Activated gamma-delta T cell (primary cell): ENCODE results near the gene CELSR1.

Source experiments
- DNase-seq: peaks from one replicate; lab custom pipeline; 2025; lab: John Stamatoyannopoulos, UW

CELSR1 gene

GRCh38 chr22:46574993-46575910 lies 37.8 kb upstream of the CELSR1 start:
- DNase-seq, result no peak

- no peak for DNase-seq
These were observed 37.1 kb upstream of the CELSR1 start for GRCh38 chr22:46574438-46574992.

DNA sequence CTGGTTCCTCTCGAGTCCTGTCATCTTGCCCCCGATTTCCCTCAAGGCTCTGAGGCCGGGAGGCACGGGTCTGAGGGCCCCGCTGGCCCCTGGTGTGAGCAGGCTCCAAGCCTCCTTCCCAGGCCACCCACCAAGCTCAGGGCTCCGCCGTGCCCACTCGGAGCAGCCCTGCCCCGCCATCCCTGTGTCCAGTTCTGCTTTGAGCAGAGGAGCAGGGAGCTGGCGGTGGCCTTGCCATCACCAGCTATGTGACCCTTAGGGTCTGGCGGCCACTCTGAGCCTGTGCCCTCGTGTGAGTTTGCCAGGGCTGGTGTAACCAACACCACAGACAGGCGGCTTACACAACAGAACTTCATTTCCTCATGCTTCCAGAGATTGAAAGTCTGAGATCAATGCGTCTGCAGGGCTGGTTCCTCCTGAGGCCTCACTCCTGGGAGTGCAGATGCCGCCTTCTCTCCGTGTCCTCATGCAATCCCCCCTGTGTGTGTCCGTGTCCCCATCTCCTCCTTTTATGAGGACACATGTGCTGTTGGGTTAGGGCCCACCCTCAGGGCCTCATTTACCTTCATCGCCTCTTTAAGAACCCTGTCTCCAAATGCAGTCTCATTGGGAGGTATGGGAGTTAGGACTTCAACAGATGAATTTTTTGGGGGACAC lies 36.5 kb upstream of the CELSR1 start:
- no peak for DNase-seq

- no peak for DNase-seq
These were observed 35.7 kb upstream of the CELSR1 start for GRCh38 chr22:46572911-46573780.

DNA sequence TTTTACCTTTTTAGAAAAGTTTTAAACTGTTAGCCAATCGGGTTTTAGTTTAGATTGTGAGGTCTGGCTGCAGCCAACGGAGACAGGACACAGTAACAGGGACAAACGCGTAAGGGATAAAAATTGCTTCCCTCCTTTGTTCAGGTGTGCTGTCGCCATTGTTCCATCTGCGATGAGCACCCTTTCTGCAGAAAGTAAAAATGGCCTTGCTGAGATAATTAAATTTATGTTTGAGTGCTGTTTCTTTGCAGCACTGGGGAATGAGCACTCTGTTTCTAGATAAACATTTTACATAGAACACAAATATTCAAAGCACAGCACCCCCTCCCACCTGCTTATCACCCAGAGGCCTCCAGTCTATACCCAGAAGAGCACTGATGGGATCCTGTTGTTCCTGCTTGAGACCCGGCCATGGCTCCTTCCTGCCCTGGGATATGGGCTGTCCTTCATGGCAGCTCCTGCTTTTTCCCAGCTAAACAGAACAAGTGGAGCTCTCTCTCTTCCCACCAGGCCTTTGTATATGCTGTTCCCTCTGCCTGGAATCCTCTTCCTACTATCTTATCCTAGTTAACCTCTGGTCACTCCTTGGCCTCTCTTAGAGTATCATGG lies 34.3 kb upstream of the CELSR1 start:
- DNase-seq, result no peak

- DNase-seq, result no peak
These were observed 32.7 kb upstream of the CELSR1 start for GRCh38 chr22:46569848-46570695.

- no peak for DNase-seq
These were observed 31.8 kb upstream of the CELSR1 start for GRCh38 chr22:46569055-46569847.

DNA sequence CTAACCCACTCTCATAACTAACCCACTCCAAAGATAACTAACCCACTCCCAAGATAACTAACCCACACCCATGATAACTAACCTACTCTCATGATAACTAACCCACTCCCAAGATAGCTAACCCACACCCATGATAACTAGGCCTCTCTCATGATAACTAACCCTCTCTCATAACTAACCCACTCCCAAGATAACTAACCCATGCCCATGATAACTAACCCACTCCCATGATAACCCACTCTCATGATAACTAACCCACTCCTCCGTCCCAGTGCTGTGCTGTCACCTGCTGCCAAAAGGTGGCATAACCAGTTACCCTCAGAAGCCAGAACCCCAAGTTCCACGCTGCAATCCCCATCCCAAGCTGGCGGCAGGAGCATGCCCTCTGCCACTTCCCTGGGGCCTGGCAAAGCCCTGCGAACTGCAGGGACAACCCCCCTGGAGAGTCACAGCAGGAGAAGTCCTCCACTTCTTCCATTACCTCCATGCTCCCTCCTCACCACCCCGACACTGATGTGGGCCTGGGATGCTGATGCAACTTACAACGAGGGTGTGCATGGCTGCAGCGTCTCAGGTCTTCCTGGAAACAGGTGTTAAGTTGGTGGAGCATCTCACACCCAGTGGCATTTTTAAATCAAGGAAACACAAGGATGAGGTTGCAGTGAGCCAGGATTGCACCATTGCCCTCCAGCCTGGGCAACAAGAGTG lies 30.8 kb upstream of the CELSR1 start:
- no peak for DNase-seq

- no peak for DNase-seq
These were observed 30.1 kb upstream of the CELSR1 start for GRCh38 chr22:46567471-46567870.

DNA sequence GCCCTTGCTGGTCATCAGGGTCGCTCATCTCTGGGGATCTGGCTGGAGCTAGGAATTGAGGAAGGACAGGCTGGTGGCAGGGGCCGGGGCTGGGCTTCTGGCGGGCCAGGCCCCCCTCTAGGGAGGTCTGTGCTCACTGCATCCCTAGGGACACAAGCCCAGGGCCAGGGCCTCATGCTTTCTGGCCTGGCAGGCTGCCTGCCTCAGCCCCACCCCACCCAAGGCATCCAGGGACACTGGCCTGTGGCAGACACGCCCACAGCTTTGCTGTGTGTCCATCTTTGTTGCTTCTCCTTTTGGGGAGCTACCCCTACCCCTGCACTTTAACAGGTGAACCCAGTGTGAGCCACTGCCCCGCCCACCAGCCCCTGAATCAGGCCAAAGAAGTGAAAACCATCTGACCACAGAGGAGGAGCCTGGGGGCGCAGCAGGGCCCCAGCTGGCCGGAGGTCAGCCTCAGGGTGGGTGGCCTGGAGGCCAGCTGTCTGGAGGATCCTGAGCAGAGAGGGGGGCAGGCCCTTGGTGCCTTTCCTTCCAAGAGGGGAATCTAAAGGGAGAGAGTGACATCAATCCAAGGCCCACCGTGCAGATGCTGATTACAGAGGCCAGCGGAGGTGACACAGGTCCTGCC lies 26.8 kb upstream of the CELSR1 start:
- no peak for DNase-seq

- DNase-seq, result peak; percentile 36
These were observed 26.1 kb upstream of the CELSR1 start for GRCh38 chr22:46563381-46564083.

- no peak for DNase-seq
These were observed 24.1 kb upstream of the CELSR1 start for GRCh38 chr22:46561435-46561905.

DNA sequence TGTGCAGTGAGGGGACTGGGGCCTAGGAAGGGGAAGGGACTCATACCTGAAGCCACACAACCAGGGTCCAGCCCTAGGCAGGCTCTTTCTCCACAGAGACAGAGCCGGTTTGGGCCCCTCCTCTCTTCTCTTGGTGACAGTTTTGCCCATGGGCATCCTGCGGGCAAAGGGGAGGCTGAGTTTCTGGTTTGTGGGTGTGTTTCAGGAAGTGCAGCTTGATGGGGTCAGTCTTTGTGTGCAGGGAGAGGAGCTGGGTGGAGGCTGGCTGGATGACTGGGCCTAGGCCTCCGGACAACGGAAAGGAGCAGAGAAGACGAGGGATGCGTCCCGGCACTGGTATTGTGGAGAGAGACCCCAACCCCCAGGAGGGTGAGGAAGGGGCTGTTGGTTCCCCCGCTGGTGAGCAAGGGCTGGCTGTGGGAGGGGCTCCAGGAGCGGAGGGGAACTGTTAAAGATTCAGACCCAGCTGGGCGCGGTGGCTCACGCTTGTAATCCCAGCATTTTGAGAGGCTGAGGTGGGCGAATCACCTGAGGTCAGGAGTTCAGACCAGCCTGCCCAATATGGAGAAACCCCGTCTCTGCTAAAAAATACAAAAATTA lies 23.4 kb upstream of the CELSR1 start:
- DNase-seq, result no peak

DNA sequence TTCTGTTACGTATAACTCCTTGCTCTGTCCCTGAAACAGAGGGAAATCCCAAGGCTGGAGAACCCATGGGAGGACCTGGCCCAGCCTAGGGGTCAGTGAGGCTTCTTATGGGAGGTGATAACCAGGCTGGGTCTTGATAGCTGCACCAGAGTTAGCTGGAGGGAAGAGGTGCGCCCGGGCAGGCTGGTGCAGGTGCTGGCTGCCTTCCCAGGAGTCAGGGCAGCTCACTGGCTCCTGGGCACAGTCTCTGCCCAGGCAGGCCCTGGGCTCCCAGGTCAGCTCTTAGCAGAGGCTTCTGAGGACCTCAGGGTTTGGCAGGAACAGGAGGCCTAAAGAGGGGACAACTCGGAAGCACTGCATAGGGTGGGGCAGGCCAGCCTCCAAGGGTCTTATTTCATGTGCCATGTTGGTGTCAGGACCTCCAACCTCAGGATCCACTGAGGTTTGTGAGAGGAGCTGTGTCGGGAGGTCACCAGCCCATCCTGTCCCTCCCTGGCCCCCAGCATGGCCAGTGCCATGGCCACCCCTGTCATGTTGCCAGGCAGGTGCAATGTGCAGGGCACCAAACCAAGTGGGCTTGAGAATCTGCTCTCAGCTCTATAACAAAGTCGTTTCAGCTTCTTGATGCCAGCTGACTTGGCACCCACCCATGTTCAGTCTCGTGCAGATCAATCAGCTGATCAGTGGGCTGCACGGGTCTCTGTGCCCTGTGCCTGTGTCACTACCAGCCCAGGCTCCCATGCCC lies 20.5 kb upstream of the CELSR1 start:
- DNase-seq, result no peak

DNA sequence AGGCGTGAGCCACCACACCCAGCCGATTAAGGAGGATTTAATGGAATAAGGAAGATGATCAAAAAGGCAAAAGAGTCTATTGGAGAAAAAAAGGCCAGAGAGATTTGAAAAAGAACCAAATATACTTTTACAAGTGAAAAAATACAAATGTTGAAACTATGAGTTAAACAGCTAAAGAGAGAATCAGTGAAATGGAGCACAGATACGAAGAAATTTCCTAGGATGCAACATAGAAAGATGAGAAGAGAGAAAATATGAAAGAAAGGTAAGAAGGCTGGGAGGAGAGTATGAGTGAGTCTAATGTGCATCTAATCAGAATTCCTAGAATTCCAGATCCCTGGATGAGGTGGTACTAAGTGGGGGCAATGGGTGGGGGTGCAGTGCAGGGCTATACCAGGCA lies 19.4 kb upstream of the CELSR1 start:
- no peak for DNase-seq

DNA sequence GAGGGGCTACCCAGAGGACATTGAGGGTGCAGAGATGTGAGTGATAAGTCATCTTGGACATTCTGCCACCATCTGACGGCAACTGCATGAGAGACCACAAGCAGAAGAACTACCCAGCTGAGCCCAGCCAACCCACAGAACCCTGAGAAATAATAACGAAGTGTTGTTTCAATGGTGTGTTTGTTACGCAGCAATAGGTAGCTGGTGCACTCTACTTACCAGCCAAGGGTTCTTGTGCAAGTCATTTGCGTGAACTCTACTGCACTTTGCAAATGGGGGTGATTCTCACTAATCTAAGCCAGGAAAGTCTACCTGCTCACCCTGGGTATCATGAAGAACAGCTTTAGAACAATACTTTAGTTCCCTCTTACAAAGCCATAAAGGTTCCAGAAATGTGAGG lies 15.8 kb upstream of the CELSR1 start:
- DNase-seq, result no peak

GRCh38 chr22:46551996-46552395 lies 14.6 kb upstream of the CELSR1 start:
- no peak for DNase-seq
